ENCODE measurements around the gene EDEM1.

Gene EDEM1

DNA sequence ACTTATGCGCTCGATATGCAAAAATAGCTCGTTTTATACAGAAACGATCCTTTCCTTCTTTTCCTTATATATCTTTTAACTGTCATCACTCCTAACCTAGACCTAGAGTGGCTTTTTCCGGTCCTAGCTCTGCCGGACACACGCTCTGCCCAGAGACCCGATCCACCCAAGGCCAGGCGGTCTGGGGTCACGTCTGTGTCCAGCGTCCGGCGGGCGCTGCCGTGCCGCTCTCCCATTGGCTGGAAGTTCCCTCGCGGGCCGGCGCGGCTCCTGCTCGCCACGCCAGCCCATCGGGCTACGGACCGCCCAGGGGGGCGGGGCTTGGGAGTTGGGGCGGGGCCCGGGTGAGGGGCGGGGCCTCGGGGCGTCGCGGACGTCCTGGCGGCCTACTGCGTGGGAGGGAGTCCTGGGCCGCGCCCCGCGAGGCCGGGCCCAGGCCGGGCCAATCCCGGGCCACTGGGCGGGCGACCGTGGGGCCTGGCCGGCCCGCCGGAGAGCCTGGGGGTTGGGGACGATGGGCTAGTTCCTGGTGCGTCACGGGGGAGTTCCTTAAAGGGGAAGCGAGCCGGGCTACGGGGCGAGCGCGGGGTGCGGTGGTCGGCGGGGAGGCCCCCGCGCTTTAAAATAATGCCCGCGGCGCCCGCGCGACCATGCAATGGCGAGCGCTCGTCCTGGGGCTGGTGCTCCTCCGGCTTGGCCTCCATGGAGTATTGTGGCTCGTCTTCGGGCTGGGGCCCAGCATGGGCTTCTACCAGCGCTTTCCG is at the start of gene EDEM1:
TSS of gene EDEM1 (plus strand) at position 552 of the 764 bp plus-strand sequence. CDS start at position 651, 99 bp downstream.
- Histone ChIP-seq H2AFZ (ENCODE audit: low read depth, low read length, severe bottlenecking) (peak within 1 kb of the TSS; percentile 8), H3K4me3 (ENCODE audit: insufficient read depth, low read length, poor library complexity, severe bottlenecking) (peak within 1 kb of the TSS; percentile 95), H3K36me3 (ENCODE audit: low read length) (peaks cover 13% of the 10 kb centered on the region), H3K27ac (ENCODE audit: low read depth, low read length) (peak within 1 kb of the TSS; percentile 97), H3K9me3 (ENCODE audit: insufficient read depth, low read length) (no peaks in the 10 kb centered on the region), H3F3A (ENCODE audit: insufficient read depth) (peaks cover 56% of the 10 kb centered on the region), H3K9ac (ENCODE audit: low read length) (peak within 1 kb of the TSS; percentile 99), H3K4me2 (ENCODE audit: low read depth, low read length, poor library complexity, severe bottlenecking) (peak within 1 kb of the TSS; percentile 97), H3K27me3 (ENCODE audit: low read length) (no peaks in the 10 kb centered on the region), H3K79me2 (ENCODE audit: insufficient read depth, low read length) (peaks cover 49% of the 10 kb centered on the region), H3K9me2 (replicated peaks; ENCODE audit: insufficient read depth, low read length) (no peaks in the 10 kb centered on the region), H4K20me1 (ENCODE audit: low read depth, low read length) (peaks cover 16% of the 10 kb centered on the region; the same call in 1 of the 2 replicates)
- no peak for TF ChIP-seq EZH2phosphoT487 (conservative IDR thresholded peaks at IDR 0.05; ENCODE audit: low read length)
- TF ChIP-seq, protein P1, sequence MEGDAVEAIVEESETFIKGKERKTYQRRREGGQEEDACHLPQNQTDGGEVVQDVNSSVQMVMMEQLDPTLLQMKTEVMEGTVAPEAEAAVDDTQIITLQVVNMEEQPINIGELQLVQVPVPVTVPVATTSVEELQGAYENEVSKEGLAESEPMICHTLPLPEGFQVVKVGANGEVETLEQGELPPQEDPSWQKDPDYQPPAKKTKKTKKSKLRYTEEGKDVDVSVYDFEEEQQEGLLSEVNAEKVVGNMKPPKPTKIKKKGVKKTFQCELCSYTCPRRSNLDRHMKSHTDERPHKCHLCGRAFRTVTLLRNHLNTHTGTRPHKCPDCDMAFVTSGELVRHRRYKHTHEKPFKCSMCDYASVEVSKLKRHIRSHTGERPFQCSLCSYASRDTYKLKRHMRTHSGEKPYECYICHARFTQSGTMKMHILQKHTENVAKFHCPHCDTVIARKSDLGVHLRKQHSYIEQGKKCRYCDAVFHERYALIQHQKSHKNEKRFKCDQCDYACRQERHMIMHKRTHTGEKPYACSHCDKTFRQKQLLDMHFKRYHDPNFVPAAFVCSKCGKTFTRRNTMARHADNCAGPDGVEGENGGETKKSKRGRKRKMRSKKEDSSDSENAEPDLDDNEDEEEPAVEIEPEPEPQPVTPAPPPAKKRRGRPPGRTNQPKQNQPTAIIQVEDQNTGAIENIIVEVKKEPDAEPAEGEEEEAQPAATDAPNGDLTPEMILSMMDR (IDR thresholded peaks at IDR 0.05; ENCODE audit: insufficient read depth, low read length, poor library complexity, severe bottlenecking) = no peak

DNA sequence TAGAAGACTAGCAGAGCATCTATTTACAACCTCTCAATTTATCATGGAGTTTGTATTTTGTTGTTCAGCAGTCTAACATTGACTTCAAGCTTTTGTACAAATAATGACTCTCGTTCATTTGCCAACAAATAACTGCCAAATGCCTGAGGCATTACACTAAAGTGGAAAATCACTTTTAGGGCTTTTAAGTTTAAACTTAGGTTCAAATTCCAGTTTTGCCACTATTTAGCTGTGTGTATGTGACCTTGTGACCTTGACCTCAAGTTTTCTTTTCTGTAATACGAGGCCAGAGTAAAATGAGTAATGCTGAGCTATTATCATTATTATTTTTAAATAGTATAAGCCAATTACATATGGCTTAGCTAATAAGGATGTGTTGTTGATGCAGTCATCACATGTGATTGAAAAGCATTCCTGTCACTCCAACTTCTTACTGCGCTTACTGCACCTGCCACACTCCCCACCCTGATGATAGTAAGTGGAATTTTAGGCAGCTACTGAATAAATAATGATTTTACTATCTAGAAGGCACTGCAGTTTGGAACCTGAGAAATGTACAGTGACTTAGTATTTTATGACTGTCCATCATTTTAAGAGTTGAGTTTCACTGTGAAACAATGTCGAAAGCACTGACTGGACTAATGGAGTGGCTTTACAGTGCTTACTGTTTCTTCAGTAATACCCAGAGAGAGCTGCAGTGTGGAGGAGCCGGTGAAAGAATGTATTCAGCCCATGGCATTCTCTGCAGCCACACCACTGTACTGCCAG is 49.1 kb upstream of the EDEM1 start:
- Histone ChIP-seq H3K4me3 (ENCODE audit: insufficient read depth, low read length, poor library complexity, severe bottlenecking) (no peak overlapping the region), H2AFZ (ENCODE audit: low read depth, low read length, severe bottlenecking) (no peak overlapping the region), H3K27me3 (ENCODE audit: low read length) (no peaks in the 10 kb centered on the region), H3K36me3 (ENCODE audit: low read length) (no peaks in the 10 kb centered on the region), H3K79me2 (ENCODE audit: insufficient read depth, low read length) (peaks cover 96% of the 10 kb centered on the region), H3K4me2 (ENCODE audit: low read depth, low read length, poor library complexity, severe bottlenecking) (peak overlapping the region; percentile 44), H3K9me2 (replicated peaks; ENCODE audit: insufficient read depth, low read length) (no peaks in the 10 kb centered on the region), H3F3A (ENCODE audit: insufficient read depth) (0 out of 2 replicates have a peak, but pooled peaks cover 7% of the 10 kb centered on the region), H3K9ac (ENCODE audit: low read length) (peak overlapping the region; percentile 14; the same call in 1 of the 2 replicates), H3K9me3 (ENCODE audit: insufficient read depth, low read length) (no peaks in the 10 kb centered on the region), H4K20me1 (ENCODE audit: low read depth, low read length) (no peaks in the 10 kb centered on the region), H3K27ac (ENCODE audit: low read depth, low read length) (peak overlapping the region; percentile 53; the same call in 1 of the 2 replicates)
- no peak for TF ChIP-seq EZH2phosphoT487 (conservative IDR thresholded peaks at IDR 0.05; ENCODE audit: low read length)
- TF ChIP-seq, protein P1 (IDR thresholded peaks at IDR 0.05; ENCODE audit: insufficient read depth, low read length, poor library complexity, severe bottlenecking) = no peak

DNA sequence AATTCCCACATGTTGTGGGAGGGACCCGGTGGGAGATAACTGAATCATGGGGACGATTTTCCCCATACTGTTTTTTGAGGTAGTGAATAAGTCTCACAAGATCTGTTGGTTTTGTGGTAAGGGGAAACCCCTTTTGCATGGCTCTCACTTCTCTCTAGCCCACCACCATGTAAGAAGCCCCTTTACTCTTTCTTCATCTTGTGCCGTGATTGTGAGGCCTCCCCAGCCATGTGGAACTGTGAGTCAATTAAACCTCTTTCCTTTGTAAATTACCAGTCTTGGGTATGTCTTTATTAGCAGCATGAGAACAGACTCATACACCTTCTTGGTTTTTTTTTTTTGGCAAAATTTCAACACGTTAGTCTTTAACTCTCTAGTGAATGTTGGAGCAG is 47.3 kb upstream of the EDEM1 start:
- Histone ChIP-seq H3K27ac (ENCODE audit: low read depth, low read length) (peak overlapping the region; percentile 53), H3K4me2 (ENCODE audit: low read depth, low read length, poor library complexity, severe bottlenecking) (peak overlapping the region; percentile 44), H3K79me2 (ENCODE audit: insufficient read depth, low read length) (peaks cover 96% of the 10 kb centered on the region), H3K27me3 (ENCODE audit: low read length) (no peaks in the 10 kb centered on the region), H3K9me2 (replicated peaks; ENCODE audit: insufficient read depth, low read length) (no peaks in the 10 kb centered on the region), H4K20me1 (ENCODE audit: low read depth, low read length) (no peaks in the 10 kb centered on the region), H3K9ac (ENCODE audit: low read length) (no peak overlapping the region), H3F3A (ENCODE audit: insufficient read depth) (no peaks in the 10 kb centered on the region), H3K9me3 (ENCODE audit: insufficient read depth, low read length) (no peaks in the 10 kb centered on the region), H3K36me3 (ENCODE audit: low read length) (no peaks in the 10 kb centered on the region), H2AFZ (ENCODE audit: low read depth, low read length, severe bottlenecking) (no peak overlapping the region), H3K4me3 (ENCODE audit: insufficient read depth, low read length, poor library complexity, severe bottlenecking) (no peak overlapping the region)
- no peak for TF ChIP-seq EZH2phosphoT487 (conservative IDR thresholded peaks at IDR 0.05; ENCODE audit: low read length)
- TF ChIP-seq, protein P1 (IDR thresholded peaks at IDR 0.05; ENCODE audit: insufficient read depth, low read length, poor library complexity, severe bottlenecking) = no peak
